Measurements from ENCODE around the gene COX6A1.
"Not testable (repeated sequence)": the region's sequence is repeated elsewhere in the genome, so short reads cannot be mapped to it uniquely, and the experiment has no call there.

COX6A1 gene

GRCh38 chr12:120428597-120429229 is 9.2 kb upstream of the COX6A1 start:
- no peak for DNase-seq

DNA sequence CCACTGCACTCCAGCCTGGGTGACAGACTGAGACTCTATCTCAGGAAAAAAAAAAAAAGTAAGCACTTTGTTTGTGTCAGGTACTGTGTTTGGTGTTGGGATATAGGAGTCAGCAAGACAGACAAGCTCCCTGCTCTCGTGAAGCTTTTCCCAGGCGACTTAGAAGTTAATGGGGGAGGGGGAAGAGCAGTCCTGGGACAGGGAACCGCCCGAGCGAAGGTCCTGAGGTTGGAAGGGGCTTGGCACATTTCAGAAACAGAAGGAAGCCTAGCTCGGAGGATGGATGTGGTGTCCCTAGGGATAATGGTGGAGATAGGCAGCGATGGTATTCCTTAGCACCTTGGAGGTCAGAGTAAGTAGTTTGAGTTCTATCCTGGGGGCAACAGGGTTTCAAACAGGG is 8.5 kb upstream of the COX6A1 start:
- DNase-seq = no peak

DNA sequence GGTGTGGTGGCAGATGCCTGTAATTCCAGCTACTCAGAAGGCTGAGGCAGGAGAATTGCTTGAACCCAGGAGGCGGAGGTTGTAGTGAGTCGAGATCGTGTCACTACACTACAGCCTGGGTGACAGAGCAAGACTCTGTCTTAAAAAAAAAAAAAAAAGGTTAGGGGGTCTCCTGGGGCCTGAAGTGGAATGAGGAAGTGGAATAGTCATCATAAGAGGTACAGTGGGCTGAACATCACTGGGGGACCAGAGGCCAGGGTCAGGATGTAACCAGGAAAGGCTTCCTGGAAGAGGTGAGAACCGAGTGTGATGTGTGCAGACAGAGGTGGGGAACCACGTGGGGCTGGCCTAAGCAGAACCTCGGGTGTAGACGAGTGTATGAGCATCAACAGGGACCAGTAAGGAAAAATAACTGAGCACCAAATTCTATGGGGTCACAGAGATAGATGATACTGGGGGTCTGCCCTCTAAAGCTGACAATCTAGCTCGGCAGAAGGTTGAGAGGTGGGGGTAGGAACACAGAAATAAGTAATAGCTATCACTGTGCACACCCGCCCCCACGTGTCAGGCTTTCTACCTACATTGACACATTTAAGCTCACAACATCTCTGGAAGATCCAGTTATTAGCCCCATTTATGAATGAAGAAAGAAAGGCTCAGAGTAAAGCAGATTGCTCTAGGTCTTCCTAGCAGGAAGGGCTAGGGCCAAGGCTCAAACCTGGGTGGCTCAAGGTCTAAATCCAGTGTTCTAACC is 5.0 kb upstream of the COX6A1 start:
- DNase-seq = no peak

- no peak for DNase-seq
These were observed 734 bp downstream of the COX6A1 start for GRCh38 chr12:120438495-120439198.

GRCh38 chr12:120439646-120440247 is 1.8 kb downstream of the COX6A1 start:
- DNase-seq = peak; percentile 80

DNA sequence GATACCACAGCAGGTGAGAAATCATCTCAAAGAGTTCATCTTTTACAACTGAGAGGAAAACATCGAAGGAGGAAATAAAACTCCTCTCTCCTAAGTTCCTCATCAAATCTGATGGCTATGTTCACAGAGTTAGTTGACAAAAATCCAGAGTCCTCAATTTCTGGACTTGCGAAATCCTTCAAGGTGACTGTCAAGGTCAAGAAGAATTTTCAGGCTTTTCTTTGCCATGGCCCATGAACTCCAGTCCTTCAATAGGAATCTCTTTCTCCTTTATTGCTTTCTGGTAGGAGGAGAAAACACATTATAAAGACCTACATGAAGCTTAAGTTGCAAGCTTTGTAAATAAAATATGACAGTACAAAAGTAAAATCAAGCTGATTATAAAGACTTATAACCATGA is 6.8 kb downstream of the COX6A1 start:
- no peak for DNase-seq

DNA sequence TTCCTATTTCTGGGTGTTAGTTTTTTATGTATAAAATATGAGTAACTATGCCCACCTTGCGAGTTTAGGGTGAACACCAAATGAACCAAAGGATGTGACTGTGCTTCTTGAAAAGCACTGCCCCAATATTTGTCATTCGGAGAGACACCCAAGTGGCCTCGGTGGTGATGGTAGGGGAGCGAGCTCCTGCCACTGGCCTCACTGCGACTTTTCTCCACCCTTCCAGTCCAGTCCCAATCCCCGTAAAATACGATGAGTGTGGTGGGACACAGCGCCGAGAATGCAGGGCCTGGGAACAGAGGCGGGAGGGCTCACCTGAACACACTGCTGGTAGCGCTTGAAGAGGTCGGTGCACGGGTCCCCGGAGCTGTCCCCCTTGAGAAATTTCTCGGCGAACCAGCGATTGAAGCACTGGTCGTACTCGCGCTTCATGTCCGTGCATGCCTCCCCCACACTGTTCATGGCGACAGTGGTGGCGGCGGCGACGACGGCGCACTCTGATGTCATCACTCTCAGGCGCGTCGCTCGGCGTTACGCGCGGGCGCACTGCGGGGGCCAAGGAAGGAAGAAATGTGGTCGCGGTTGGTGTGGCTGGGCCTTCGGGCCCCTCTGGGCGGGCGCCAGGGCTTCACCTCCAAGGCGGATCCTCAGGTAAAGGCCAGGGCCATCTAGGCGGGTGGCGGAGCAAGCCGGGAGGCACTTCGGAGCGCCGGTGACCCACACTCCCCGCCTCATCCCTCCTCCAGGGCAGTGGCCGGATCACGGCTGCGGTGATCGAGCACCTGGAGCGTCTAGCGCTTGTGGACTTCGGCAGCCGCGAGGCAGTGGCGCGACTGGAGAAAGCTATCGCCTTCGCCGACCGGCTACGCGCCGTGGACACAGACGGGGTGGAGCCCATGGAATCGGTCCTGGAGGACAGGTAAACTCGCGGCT is 8.3 kb downstream of the COX6A1 start, which contains the start of the genes GATC and TRIAP1:
GATC (plus strand) TSS at position 534 of the 933 bp plus-strand sequence; CDS start at position 571, 37 bp downstream.
TRIAP1 (minus strand) TSS at position 474 of the 933 bp plus-strand sequence; CDS start at position 462, 12 bp downstream.
- DNase-seq = peak; percentile 87

GRCh38 chr12:120446844-120447178 is 8.9 kb downstream of the COX6A1 start:
- DNase-seq = not testable (repeated sequence)

DNA sequence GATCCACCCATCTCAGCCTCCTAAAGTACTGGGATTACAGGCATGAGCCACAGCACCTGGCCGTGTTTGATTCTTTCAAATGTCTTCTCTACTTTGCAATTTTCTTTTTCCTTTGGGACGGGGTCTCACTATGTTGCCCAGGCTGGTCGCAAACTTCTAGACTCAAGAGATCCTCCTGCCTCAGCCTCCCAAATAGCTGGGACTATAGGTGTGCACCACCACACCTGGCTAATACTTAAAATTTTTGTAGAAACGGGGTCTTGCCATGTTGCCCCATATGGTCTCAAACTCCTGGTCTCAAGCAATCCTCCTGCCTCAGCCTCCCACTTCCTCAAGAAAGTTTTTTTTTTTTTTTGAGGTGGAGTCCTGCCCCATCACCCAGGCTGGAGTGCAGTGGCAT is 10.1 kb downstream of the COX6A1 start:
- DNase-seq = no peak

DNA sequence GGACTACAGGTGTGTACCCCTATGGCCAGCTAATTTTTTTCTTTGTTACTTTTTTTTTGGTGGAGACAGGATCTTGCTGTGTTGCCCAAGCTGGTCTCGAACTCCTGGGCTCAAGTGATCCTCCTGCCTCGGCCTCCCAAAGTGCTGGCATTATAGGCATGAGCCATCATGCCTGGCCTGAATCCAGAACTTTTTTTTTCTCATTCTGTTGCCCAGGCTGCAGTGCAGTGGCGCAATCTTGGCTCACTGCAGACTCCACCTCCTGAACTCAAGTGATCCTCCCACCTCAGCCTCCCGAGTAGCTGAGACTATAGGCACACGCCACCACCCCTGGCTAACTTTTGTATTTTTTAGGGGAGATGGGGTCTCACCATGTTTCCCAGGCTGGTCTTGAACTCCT is 14.6 kb downstream of the COX6A1 start:
- not testable (repeated sequence) for DNase-seq

GRCh38 chr12:120453060-120453750 is 15.3 kb downstream of the COX6A1 start:
- DNase-seq = no peak

DNA sequence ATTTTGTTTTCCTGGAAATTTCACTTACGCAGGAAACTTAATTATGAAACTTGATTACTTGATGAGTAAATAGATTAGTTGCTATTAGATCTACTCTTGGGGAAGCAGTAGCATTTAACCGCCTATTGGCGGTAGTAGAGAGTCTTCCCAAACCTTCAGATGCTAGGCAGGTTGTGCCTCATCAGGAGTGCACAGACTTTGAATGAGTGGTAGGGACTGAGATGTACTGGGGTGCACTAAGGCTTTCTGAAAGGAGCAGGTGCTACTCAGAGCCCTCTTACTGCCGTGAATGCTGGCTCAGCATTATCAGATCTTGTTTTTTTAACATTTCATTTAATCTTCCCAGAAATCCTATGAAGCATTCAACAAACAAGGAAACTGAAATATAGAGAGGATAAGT is 16.1 kb downstream of the COX6A1 start:
- DNase-seq = peak; percentile 27

GRCh38 chr12:120455302-120455701 is 17.4 kb downstream of the COX6A1 start:
- DNase-seq = no peak

- no peak for DNase-seq
These were observed 19.2 kb downstream of the COX6A1 start for GRCh38 chr12:120457133-120457532.

GRCh38 chr12:120460157-120460556 is 22.2 kb downstream of the COX6A1 start:
- no peak for DNase-seq

- no peak for DNase-seq
These were observed 24.3 kb downstream of the COX6A1 start for GRCh38 chr12:120462099-120462640.

GRCh38 chr12:120463712-120464111 is 25.8 kb downstream of the COX6A1 start:
- DNase-seq = no peak

DNA sequence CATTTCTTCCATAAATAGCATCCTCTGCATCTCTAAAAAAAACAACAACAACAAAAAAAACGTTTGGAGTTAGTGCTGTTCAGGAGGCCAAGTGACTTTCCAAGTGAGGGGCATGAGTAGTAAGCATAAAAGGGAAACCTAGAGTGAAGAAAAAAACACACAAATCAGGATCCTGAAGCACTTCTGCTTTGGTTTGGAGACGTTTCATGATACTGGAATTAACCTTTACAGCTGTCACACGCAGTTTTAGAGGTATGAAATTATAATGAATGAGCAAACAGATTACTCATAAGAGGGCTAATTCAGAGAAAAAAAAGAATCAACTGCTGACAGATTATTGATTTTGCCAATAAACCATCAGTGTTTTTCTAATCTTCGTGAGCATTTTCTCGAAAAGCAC is 27.8 kb downstream of the COX6A1 start:
- DNase-seq = no peak

GRCh38 chr12:120466560-120467315 is 28.8 kb downstream of the COX6A1 start:
- DNase-seq = peak; percentile 44

DNA sequence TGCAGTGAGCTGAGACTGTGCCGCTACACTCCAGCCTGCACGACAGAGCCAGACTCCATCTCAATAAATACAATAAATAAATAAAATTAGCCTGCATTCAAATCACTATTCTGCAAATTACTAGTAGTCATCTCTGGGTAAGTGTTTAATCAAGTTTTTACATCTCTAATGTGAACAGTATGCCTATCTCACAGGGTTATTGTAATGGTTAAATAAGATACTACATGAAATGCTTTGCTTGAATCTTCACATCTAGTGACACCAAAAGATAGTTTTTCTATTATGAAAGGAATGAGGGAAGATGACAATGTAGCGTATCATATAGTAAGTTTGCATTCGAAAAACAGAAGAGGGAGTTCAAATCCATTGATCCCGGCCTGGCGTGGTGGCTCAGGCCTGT is 29.5 kb downstream of the COX6A1 start:
- no peak for DNase-seq

Measured in stimulated activated CD4-positive, alpha-beta T cell treated with anti-CD3 and anti-CD28 coated beads, Interleukin-4, amount 100 ng/mL, for 24 hours (primary cell).